GM21423 (cell line): ENCODE data around the gene GTF2I.
A peak's percentile ranks its signal among the peaks of the same experiment; 100 is the strongest.
"Not testable (repeated sequence)": the region's sequence is repeated elsewhere in the genome, so short reads cannot be mapped to it uniquely, and the experiment has no call there.

Experiments used
- ATAC-seq: cut with Tn5 transposase; IDR thresholded peaks from one replicate; pipeline ENCODE4 v1.9.1; 2021; ENCODE audit warnings: mild to moderate bottlenecking, moderate library complexity; ENCODE audit not compliant: unreplicated experiment

The GTF2I gene

DNA sequence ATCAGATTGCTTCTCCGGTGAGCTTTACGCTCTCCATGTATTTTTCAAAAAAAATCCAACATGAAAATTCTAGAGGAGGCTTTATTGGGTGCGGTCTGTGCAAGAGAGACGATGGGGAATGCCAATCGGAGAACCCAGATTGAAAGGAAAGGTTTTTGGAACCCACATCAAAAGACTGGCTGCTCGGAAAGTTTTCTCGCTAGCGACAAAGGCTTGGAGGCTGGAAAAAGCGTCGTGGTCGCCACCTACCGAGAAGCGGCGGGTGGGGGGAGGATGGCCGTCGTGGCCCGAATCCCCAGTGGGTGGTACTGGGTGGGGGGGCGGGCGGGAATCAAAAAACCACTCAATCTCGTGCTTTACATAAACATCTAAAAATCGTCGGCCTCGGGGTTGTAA lies 1.1 kb upstream of the GTF2I start:
- ATAC-seq: no peak

DNA sequence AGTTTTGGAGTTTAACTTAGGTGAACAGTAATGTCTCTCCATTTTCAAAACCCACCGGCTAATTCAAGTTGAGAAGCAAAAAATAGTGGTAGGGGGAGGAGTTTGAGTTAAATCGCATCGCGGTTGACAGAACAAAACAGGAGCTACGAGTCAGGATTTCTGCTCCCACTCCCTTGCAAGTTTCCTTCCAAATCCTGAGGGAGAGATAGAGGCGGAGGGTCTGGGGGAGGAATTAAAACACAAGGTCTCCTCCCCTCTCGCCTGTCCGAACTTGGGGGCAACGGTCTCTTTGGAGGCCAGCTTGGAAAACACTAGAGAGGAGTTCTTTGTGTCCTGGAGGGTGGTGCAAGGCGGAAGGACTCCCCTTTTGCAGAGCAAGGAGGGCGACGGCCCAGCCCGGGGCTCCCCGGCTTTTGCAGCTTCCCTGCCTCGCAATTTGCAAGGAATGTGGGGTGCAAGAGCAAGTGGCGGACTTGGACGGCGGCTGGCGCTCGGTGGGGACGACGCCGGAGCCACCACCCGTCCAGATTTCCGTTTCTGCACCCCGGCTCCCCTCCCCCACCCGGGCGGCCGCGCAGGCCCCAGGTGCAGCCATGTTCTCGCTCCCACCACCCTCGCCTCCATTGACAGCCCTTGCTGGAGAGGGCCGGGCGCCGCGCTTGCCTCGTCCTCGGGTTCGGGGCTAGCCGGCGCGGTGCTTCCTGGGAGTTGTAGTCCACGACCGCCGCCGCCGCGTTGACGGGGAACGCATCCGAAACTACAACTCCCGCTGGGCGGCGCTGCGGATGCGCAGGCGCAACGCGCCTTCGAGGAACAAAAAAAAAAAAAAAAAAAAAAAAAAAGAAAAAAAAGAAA lies 454 bp upstream of the GTF2I start:
- peak; percentile 64 for ATAC-seq

GRCh38 chr7:74658178-74659004 lies 873 bp downstream of the GTF2I start:
- ATAC-seq: peak; percentile 46

GRCh38 chr7:74660202-74660601 lies 2.7 kb downstream of the GTF2I start:
- ATAC-seq: not testable (repeated sequence)

GRCh38 chr7:74661836-74662794 lies 4.6 kb downstream of the GTF2I start:
- not testable (repeated sequence) for ATAC-seq

GRCh38 chr7:74665296-74665938 lies 7.9 kb downstream of the GTF2I start:
- ATAC-seq: no peak

DNA sequence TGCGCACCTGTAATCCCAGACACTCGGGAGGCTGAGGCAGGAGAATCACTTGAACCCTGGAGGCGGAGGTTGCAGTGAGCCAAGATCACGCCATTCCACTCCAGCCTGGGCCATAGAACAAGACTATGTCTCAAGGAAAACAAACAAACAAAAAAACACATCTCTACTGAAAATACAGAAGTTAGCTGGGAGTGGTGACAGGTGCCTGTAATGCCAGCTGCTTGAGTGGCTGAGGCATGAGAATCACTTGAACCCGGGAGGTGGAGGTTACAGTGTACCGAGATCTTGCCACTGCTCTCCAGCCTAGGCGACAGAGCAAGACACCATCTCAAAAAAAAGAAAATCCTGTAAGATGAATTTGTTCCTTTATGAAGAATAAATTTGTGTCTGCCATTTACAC lies 9.5 kb downstream of the GTF2I start:
- not testable (repeated sequence) for ATAC-seq

GRCh38 chr7:74667520-74667919 lies 10.0 kb downstream of the GTF2I start:
- ATAC-seq: not testable (repeated sequence)

GRCh38 chr7:74671602-74672001 lies 14.1 kb downstream of the GTF2I start:
- no peak for ATAC-seq

- no peak for ATAC-seq
Observed at GRCh38 chr7:74672343-74672915, 14.9 kb downstream of the GTF2I start.

GRCh38 chr7:74674166-74674565 lies 16.6 kb downstream of the GTF2I start:
- ATAC-seq: no peak

DNA sequence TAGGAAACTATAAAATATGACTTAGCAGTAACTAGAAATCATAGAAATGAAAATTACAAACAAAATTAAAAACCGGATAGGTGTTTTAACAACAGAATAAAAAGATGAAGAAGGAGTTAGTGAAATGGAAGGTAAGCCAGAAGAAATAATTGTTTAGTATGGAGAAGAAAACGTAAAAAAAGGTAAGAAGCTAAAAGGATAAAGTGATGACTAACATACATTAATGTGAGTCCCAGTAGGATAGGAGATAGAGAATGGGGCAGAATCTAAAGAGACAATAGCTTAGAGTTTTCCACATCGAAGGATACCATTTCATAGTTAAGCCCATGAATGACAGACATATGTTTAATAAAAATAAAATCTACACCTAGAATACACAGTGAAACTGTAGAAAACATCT lies 25.3 kb downstream of the GTF2I start:
- no peak for ATAC-seq

- ATAC-seq: no peak
Observed at GRCh38 chr7:74683799-74684198, 26.3 kb downstream of the GTF2I start.

DNA sequence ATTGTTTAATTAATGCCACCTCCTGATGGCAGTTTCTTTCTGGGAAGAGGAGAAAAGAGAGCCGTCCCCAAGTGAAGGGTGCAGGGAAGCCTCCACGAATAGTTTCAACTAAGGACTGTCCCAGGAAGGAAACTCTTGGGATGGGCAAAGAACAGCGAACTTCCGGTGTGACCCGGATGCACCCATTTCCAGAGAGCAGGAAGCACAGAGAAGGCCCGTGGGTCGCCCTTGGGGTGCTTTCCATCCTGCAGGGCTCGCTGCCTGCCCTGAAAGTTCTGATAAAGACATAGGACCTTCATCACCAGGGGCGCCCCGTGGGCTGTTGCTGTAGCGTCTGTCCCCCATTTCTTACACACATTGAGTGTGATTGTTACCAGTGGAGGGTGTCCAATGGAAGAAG lies 27.0 kb downstream of the GTF2I start:
- ATAC-seq: no peak

GRCh38 chr7:74684921-74685320 lies 27.4 kb downstream of the GTF2I start:
- no peak for ATAC-seq

- ATAC-seq: no peak
Observed at GRCh38 chr7:74690474-74690873, 33.0 kb downstream of the GTF2I start.

DNA sequence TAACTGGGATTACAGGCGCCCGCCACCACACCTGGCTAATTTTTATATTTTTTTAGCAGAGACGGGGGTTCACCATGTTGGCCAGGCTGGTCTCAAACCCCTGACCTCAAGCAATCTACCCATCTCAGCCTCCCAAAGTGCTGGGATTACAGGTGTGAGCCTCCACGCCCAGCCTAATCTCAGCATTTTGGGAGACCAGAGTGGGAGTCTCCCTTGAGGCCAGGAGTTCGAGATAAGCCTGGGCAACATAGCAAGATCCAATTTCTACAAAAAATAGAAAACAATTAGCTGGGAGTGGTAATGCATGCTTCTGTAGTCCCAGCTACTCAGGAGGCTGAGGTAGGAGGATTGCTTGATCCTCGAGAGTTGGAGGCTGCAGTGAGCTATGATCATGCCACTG lies 46.9 kb downstream of the GTF2I start:
- not testable (repeated sequence) for ATAC-seq

DNA sequence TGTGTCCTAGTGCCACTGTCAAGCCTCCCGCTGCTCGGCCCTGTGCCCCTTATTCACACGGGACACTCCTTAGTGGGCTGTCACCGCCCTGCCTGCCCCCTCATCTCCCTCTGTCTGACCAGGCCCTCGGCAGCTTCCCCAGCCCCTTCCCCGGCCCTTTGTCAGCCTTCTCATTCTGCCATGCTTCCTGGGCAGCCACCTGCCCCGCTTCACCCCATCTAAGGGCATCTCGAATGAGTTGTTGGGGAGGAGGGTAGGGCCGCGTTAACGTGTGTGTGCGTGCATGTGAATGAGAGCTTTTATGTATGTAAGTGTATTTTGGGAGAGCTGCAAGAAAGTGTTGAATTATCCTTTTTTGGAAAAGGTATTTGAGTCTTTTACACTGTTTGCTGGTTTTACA lies 49.7 kb downstream of the GTF2I start:
- no peak for ATAC-seq

- ATAC-seq: no peak
Observed at GRCh38 chr7:74708569-74709275, 51.2 kb downstream of the GTF2I start.
